GM23338 (cell line): ENCODE data around the gene DIDO1. TPM values are rescaled to one million over a fixed set of nuclear protein-coding genes. Genes with fewer than 3 reads are reported as not detected.

ENCODE experiments used
- ATAC-seq: fragments of 200-7000 bp; cut with Tn5 transposase; 3 replicates; pipeline ENCODE4 v1.9.1; 2020
- DNase-seq: peaks from one replicate; pipeline ENCODE4 v3.0.0-alpha.2; 2015; ENCODE audit warnings: low spot score
- H2AFZ ChIP-seq: fragments of 200-600 bp; sonication (generic); 2 replicates; pipeline ENCODE4 v1.8.0; 2016; ENCODE audit warnings: antibody characterized with exemption, mild to moderate bottlenecking, moderate library complexity
- H3F3A ChIP-seq: fragments of 200-600 bp; sonication (generic); replicated peaks from 2 replicates; pipeline ENCODE4 v1.8.0; 2017; ENCODE audit warnings: antibody characterized with exemption, mixed run types, low read depth
- H3K27ac ChIP-seq: fragments of 200-600 bp; sonication (generic); 2 replicates; pipeline ENCODE4 v1.6.1; 2016; ENCODE audit warnings: low read depth
- H3K27me3 ChIP-seq: fragments of 200-600 bp; sonication (generic); 2 replicates; pipeline ENCODE4 v1.8.0; 2016; ENCODE audit warnings: mild to moderate bottlenecking, mixed run types, moderate library complexity; ENCODE audit not compliant: insufficient read depth
- H3K36me3 ChIP-seq: fragments of 200-600 bp; sonication (generic); 2 replicates; pipeline ENCODE4 v1.8.0; 2016; ENCODE audit warnings: mild to moderate bottlenecking; ENCODE audit not compliant: insufficient read depth
- H3K4me1 ChIP-seq: fragments of 200-600 bp; sonication (generic); 2 replicates; pipeline ENCODE4 v1.8.0; 2016; ENCODE audit warnings: mild to moderate bottlenecking, moderate library complexity; ENCODE audit not compliant: insufficient read depth
- H3K4me2 ChIP-seq: fragments of 200-600 bp; sonication (generic); 2 replicates; pipeline ENCODE4 v1.7.1; 2017; ENCODE audit warnings: mixed run types
- H3K4me3 ChIP-seq: fragments of 200-600 bp; sonication (generic); 2 replicates; pipeline ENCODE4 v1.6.1; 2016; ENCODE audit warnings: mixed run types
- H3K79me2 ChIP-seq: fragments of 200-600 bp; sonication (generic); replicated peaks from 2 replicates; pipeline ENCODE4 v1.8.0; 2017; ENCODE audit warnings: mild to moderate bottlenecking; ENCODE audit not compliant: insufficient read depth
- H3K9me2 ChIP-seq: fragments of 200-600 bp; sonication (generic); 2 replicates; pipeline ENCODE4 v1.8.0; 2017; ENCODE audit not compliant: insufficient read depth
- H4K20me1 ChIP-seq: fragments of 200-600 bp; sonication (generic); replicated peaks from 2 replicates; pipeline ENCODE4 v1.8.0; 2017; ENCODE audit warnings: mild to moderate bottlenecking; ENCODE audit not compliant: insufficient read depth
- H3K27ac Mint-ChIP-seq: 2 replicates; pipeline ENCODE4 v1.8.0; 2020; ENCODE audit warnings: inconsistent platforms, mild to moderate bottlenecking, moderate library complexity, mixed read lengths
- H3K27me3 Mint-ChIP-seq: 3 replicates; pipeline ENCODE4 v1.8.0; 2022; ENCODE audit warnings: low read depth, mild to moderate bottlenecking, moderate library complexity, mixed read lengths, inconsistent platforms; ENCODE audit not compliant: insufficient read depth, poor library complexity
- H3K36me3 Mint-ChIP-seq: 3 replicates; pipeline ENCODE4 v1.8.0; 2021; ENCODE audit warnings: low read depth, mild to moderate bottlenecking, inconsistent platforms, moderate library complexity, mixed read lengths
- H3K4me1 Mint-ChIP-seq: 3 replicates; pipeline ENCODE4 v1.8.0; 2020; ENCODE audit warnings: mild to moderate bottlenecking, inconsistent platforms, mixed read lengths
- H3K4me3 Mint-ChIP-seq: 3 replicates; pipeline ENCODE4 v1.8.0; 2021; ENCODE audit warnings: moderate library complexity, mild to moderate bottlenecking, inconsistent platforms, mixed read lengths
- H3K9me3 Mint-ChIP-seq: 3 replicates; pipeline ENCODE4 v1.8.0; 2020; ENCODE audit warnings: moderate library complexity, mild to moderate bottlenecking, inconsistent platforms, mixed read lengths
- REST ChIP-seq: IDR thresholded peaks from one replicate; pipeline ENCODE4 v1.6.1; 2018; ENCODE audit warnings: antibody characterized with exemption; ENCODE audit not compliant: unreplicated experiment
- STAT1 ChIP-seq: IDR thresholded peaks from one replicate; pipeline ENCODE4 v1.6.1; 2016; ENCODE audit warnings: antibody characterized with exemption; ENCODE audit not compliant: unreplicated experiment
- ZNF114 ChIP-seq: fragments of 250-450 bp; sonication (Bioruptor Pico); IDR thresholded peaks from 2 replicates; pipeline ENCODE4 v1.5.0; 2020; ENCODE audit warnings: mild to moderate bottlenecking, moderate library complexity
- ZNF462 ChIP-seq: fragments of 250-450 bp; sonication (Bioruptor Pico); IDR thresholded peaks from 2 replicates; pipeline ENCODE4 v1.5.0; 2020; ENCODE audit warnings: mild to moderate bottlenecking, moderate library complexity
- polyA plus RNA-seq: library from polyadenylated mRNA; unstranded; fragments of >200 nt; fragmentation: Nextera tagmentation; extraction: Ambion mirVana; gene quantifications from 2 replicates; pipeline ENCODE4 v1.2.1, GENCODE V29; 2016
- total RNA-seq: library from RNA; depleted of rRNA; stranded (reverse); fragments of >200 nt; shearing (Covaris generic); gene quantifications from 2 replicates; pipeline ENCODE4 v1.2.3, GENCODE V29; 2014

DIDO1 gene
- total and polyA plus RNA-seq, 2 experiments from 2014 or later: 72.4 to 162 TPM

- Histone ChIP-seq H3K27ac (no peak overlapping the region), H3F3A (0 out of 2 replicates have a peak, but pooled peaks cover 5% of the 10 kb centered on the region), H3K9me2 (no peaks in the 10 kb centered on the region), H3K4me2 (no peak overlapping the region), H3K4me3 (no peak overlapping the region), H3K27me3 (no peaks in the 10 kb centered on the region), H4K20me1 (no peaks in the 10 kb centered on the region; the same call in 1 of the 2 replicates), H3K4me1 (peaks cover 6% of the 10 kb centered on the region), H2AFZ (no peak overlapping the region), H3K79me2 (peaks cover 19% of the 10 kb centered on the region), H3K36me3 (no peaks in the 10 kb centered on the region)
- H3K36me3 Mint-ChIP-seq: peaks cover 8% of the 10 kb centered on the region; the same call in 2 of the 3 replicates
- peaks cover 8% of the 10 kb centered on the region; the same call in 2 of the 3 replicates for H3K4me1 Mint-ChIP-seq
- no peaks in the 10 kb centered on the region for H3K9me3 Mint-ChIP-seq
- no peak overlapping the region for H3K27ac Mint-ChIP-seq
- H3K4me3 Mint-ChIP-seq: no peak overlapping the region
- DNase-seq: no peak
- TF ChIP-seq ZNF114 (CRISPR knock-in tag) (no peak), REST (no peak), STAT1 (no peak), ZNF462 (CRISPR knock-in tag) (no peak)
- no peak for ATAC-seq
- peaks cover 5% of the 10 kb centered on the region for H3K27me3 Mint-ChIP-seq
Measured at GRCh38 chr20:62959101-62959971, 33.0 kb upstream of the DIDO1 start.
